Omental fat pad (tissue), 4 donors: Measurements from ENCODE around the gene SKOR1. TPM values are rescaled to one million over a fixed set of nuclear protein-coding genes. Genes with fewer than 3 reads are reported as not detected.

Experiments
- ATAC-seq: fragments of 150-250 bp; one replicate; pipeline ENCODE4 v1.9.1; 2016; ENCODE audit warnings: mild to moderate bottlenecking, moderate library complexity; ENCODE audit not compliant: low FRiP score
- DNase-seq: peaks from one replicate; pipeline ENCODE4 v3.0.0-alpha.2; 2019; ENCODE audit warnings: low spot score
- CTCF ChIP-seq, 3 donors: fragments of 450-650 bp; IDR thresholded peaks; one replicate each; pipeline ENCODE4 v1.5.1; 2016 to 2017; ENCODE audit warnings: antibody characterized with exemption in 3 of 3, mild to moderate bottlenecking in 3 of 3, moderate library complexity in 2 of 3
- total RNA-seq, 4 donors: library from RNA; depleted of rRNA; stranded (reverse); fragments of >200 nt; gene quantifications; one replicate each; pipeline ENCODE4 v1.1.0, GENCODE V29; 2016

The SKOR1 gene
- total RNA-seq, 4 donors from 2014 or later, result 0.19 to 1.1 (median 0.49) TPM

DNA sequence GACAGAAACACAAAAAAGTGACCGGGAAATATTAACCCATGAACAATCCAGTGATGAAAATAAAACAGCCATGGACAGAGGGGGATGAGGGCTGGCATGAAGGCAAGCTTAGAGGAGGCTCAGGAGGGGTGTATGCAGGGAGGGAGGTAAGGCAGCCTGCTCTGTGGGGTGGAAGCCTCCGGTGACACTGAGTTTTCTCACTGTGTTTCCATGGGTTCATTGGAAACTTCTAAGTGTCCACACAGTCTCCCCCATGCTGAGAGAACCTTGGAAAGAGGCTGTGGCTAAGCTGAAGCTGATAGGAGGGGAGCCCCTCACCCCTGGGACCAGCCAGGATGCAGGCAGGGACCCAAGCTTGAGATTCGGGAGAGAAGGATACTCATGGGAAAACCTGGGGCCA lies 6.8 kb upstream of the SKOR1 start:
- TF ChIP-seq CTCF (IDR thresholded peaks at IDR 0.05), result no peak
- ATAC-seq (no peak), DNase-seq (no peak)

GRCh38 chr15:67819636-67820035 lies 5.7 kb upstream of the SKOR1 start:
- ATAC-seq (no peak), DNase-seq (no peak)
- no peak for TF ChIP-seq CTCF (IDR thresholded peaks at IDR 0.05)

GRCh38 chr15:67820122-67820991 lies 5.0 kb upstream of the SKOR1 start:
- no peak for TF ChIP-seq CTCF (IDR thresholded peaks at IDR 0.05)
- DNase-seq (no peak), ATAC-seq (no peak)

- ATAC-seq, result no peak
- DNase-seq, result no peak
- TF ChIP-seq CTCF (IDR thresholded peaks at IDR 0.05), result no peak
Observed at GRCh38 chr15:67820992-67821783, 4.1 kb upstream of the SKOR1 start.

DNA sequence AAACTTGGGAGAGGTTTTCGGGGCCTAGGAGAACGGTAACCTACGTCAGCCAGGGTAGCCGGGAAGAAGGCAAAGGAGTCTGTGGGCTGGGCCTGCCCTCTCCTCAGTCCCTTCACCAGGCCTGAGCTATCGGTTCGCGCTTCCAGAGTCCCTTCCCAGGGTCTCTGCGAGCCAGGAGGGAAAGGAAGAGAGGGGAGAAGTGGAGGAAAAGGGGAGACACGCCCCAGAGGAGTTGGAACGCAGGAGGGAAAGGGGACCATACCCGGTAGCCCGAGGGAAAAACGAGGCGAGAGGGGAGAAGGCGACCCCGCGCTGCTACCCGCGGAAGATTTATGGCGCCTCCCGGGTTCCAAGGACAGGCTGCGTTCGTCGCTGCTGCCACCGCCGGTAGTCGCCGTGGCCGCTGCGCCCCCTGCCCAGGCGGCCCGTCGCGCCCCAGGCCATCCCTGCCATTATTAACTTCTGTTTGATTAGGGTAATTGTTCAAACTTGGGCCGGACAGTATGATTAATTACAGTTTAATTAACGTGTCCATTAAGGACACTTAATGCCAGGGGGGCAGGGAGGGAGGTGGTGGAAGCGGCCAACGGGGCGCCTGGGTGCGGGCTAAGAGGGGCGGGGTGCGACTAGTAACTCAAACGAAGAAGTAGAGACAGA lies 3.4 kb upstream of the SKOR1 start:
- DNase-seq, result no peak

More for the DNA sequence above, 3.4 kb upstream of the SKOR1 start:
- ATAC-seq, result no peak
- TF ChIP-seq CTCF (IDR thresholded peaks at IDR 0.05), result no peak
